ENCODE measurements around the gene ARVCF. TPM values are rescaled to one million over a fixed set of nuclear protein-coding genes. Genes with fewer than 3 reads are reported as not detected.

The ARVCF gene
- total RNA-seq, 1 donor from 2014 or later: 119 TPM

GRCh38 chr22:19995611-19996339, 20.8 kb downstream of the ARVCF start:
- Mint-ChIP-seq H3K9me3 (ENCODE audit: unreplicated experiment) (peaks cover 2% of the 10 kb centered on the region), H3K4me3 (ENCODE audit: unreplicated experiment) (no peak overlapping the region), H3K4me1 (ENCODE audit: low read depth, unreplicated experiment) (peaks cover 32% of the 10 kb centered on the region), H3K27ac (ENCODE audit: unreplicated experiment) (no peak overlapping the region), H3K36me3 (ENCODE audit: unreplicated experiment) (no peaks in the 10 kb centered on the region), H3K27me3 (ENCODE audit: unreplicated experiment) (peaks cover 1% of the 10 kb centered on the region)
- no peak for DNase-seq
- TF ChIP-seq CTCF (IDR thresholded peaks at IDR 0.05; ENCODE audit: partially characterized antibody, unreplicated experiment): no peak

GRCh38 chr22:19994851-19995610, 21.6 kb downstream of the ARVCF start:
- H3K27me3 Mint-ChIP-seq (ENCODE audit: unreplicated experiment): peaks cover 3% of the 10 kb centered on the region
- H3K27ac Mint-ChIP-seq (ENCODE audit: unreplicated experiment): no peak overlapping the region
- no peak overlapping the region for H3K4me3 Mint-ChIP-seq (ENCODE audit: unreplicated experiment)
- TF ChIP-seq CTCF (IDR thresholded peaks at IDR 0.05; ENCODE audit: partially characterized antibody, unreplicated experiment): no peak
- DNase-seq: no peak
- peaks cover 27% of the 10 kb centered on the region for H3K4me1 Mint-ChIP-seq (ENCODE audit: low read depth, unreplicated experiment)
- H3K9me3 Mint-ChIP-seq (ENCODE audit: unreplicated experiment): peaks cover 2% of the 10 kb centered on the region
- no peaks in the 10 kb centered on the region for H3K36me3 Mint-ChIP-seq (ENCODE audit: unreplicated experiment)

- peaks cover 23% of the 10 kb centered on the region for H3K4me1 Mint-ChIP-seq (ENCODE audit: low read depth, unreplicated experiment)
- peaks cover 2% of the 10 kb centered on the region for H3K9me3 Mint-ChIP-seq (ENCODE audit: unreplicated experiment)
- peaks cover 3% of the 10 kb centered on the region for H3K27me3 Mint-ChIP-seq (ENCODE audit: unreplicated experiment)
- no peak for DNase-seq
- no peak for TF ChIP-seq CTCF (IDR thresholded peaks at IDR 0.05; ENCODE audit: partially characterized antibody, unreplicated experiment)
- no peaks in the 10 kb centered on the region for H3K36me3 Mint-ChIP-seq (ENCODE audit: unreplicated experiment)
- H3K4me3 Mint-ChIP-seq (ENCODE audit: unreplicated experiment): no peak overlapping the region
- no peak overlapping the region for H3K27ac Mint-ChIP-seq (ENCODE audit: unreplicated experiment)
Observed at GRCh38 chr22:19993926-19994325, 22.7 kb downstream of the ARVCF start.

- H3K36me3 Mint-ChIP-seq (ENCODE audit: unreplicated experiment): no peaks in the 10 kb centered on the region
- peaks cover 18% of the 10 kb centered on the region for H3K4me1 Mint-ChIP-seq (ENCODE audit: low read depth, unreplicated experiment)
- H3K4me3 Mint-ChIP-seq (ENCODE audit: unreplicated experiment): no peak overlapping the region
- TF ChIP-seq CTCF (IDR thresholded peaks at IDR 0.05; ENCODE audit: partially characterized antibody, unreplicated experiment): no peak
- DNase-seq: no peak
- peaks cover 3% of the 10 kb centered on the region for H3K27me3 Mint-ChIP-seq (ENCODE audit: unreplicated experiment)
- no peak overlapping the region for H3K27ac Mint-ChIP-seq (ENCODE audit: unreplicated experiment)
- peaks cover 2% of the 10 kb centered on the region for H3K9me3 Mint-ChIP-seq (ENCODE audit: unreplicated experiment)
Observed at GRCh38 chr22:19992921-19993355, 23.7 kb downstream of the ARVCF start.

GRCh38 chr22:19992481-19992911, 24.1 kb downstream of the ARVCF start:
- Mint-ChIP-seq H3K9me3 (ENCODE audit: unreplicated experiment) (peaks cover 2% of the 10 kb centered on the region), H3K27ac (ENCODE audit: unreplicated experiment) (no peak overlapping the region), H3K27me3 (ENCODE audit: unreplicated experiment) (peaks cover 3% of the 10 kb centered on the region), H3K4me3 (ENCODE audit: unreplicated experiment) (no peak overlapping the region), H3K4me1 (ENCODE audit: low read depth, unreplicated experiment) (peaks cover 18% of the 10 kb centered on the region), H3K36me3 (ENCODE audit: unreplicated experiment) (no peaks in the 10 kb centered on the region)
- no peak for TF ChIP-seq CTCF (IDR thresholded peaks at IDR 0.05; ENCODE audit: partially characterized antibody, unreplicated experiment)
- DNase-seq: no peak
